ENCODE data around the gene RITA1. TPM values are rescaled to one million over a fixed set of nuclear protein-coding genes. Genes with fewer than 3 reads are reported as not detected.

RITA1 gene
- total and polyA plus RNA-seq, 10 of the 15 experiments (the other 5 are each of a cell fraction or from before 2014, with no cell fraction given), result 2.3 to 39.9 (median 24.8) TPM

DNA sequence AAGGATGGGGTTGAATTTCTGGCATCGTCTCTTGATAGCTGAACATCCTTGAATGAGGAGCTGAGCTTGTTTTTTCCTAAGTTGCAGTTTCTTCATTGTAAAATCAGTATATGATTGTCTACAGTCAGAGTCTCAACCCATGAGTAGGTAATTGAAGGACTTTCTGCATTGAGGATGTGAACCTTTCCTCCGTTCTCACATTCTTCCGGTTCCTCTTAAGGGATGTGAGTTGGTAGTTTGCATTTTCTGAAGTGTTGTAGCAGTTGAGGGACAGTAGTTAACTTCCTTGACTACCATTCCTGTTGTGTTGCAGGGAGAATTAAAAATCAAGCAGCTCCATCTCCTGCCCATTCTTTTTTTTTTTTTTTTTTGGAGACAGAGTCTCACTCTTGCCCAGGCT, 54.9 kb downstream of the RITA1 start:
- no peaks in the 10 kb centered on the region for H3K27me3 ChIP-seq (replicated peaks in 1 of 2; ENCODE audit: control insufficient read depth in 2 of 2, insufficient read depth in 2 of 2, low read length in 1 of 2)
- no peak overlapping the region for H3K9ac ChIP-seq (ENCODE audit: control insufficient read depth, insufficient read depth, low read length)
- no peaks in the 10 kb centered on the region for H3K9me3 ChIP-seq (replicated peaks; ENCODE audit: control insufficient read depth, insufficient read depth, low read length)
- H3K36me3 ChIP-seq (ENCODE audit: control insufficient read depth in 2 of 2, insufficient read depth in 2 of 2, low read length in 1 of 2), result peaks cover 4 to 12% of the 10 kb centered on the region in 2 experiments; a peak in 3 of 4 replicates
- H3K79me2 ChIP-seq (ENCODE audit: control insufficient read depth, insufficient read depth, low read length), result no peaks in the 10 kb centered on the region
- in situ Hi-C loops (cut with MboI) (no loop called here), intact Hi-C loops (cut with micrococcal nuclease; ENCODE audit: unreplicated experiment) (no loop called here)
- H3K4me2 ChIP-seq (ENCODE audit: control insufficient read depth, insufficient read depth), result no peak overlapping the region
- H3K4me3 ChIP-seq, result no peak overlapping the region
- no peak overlapping the region for H2AFZ ChIP-seq (ENCODE audit: control insufficient read depth, low read depth, low read length)
- CTCF ChIA-PET, result interaction anchor here (1.1 kb wide), 1 partner anchor 20 kb away, joined by 3 read pairs; a partner anchor contains a TSS
- TF ChIP-seq SP1 (IDR thresholded peaks at IDR 0.05; ENCODE audit: low read depth, low read length) (no peak), SPI1 (IDR thresholded peaks at IDR 0.05; ENCODE audit: borderline replicate concordance, insufficient read depth, low read depth, low read length) (peak; percentile 33; the same call in 1 of the 2 replicates), IRF4 (IDR thresholded peaks at IDR 0.05; ENCODE audit: low read depth, low read length) (no peak)
- 62% methylated on average over 3 of the region's 3 CpGs for WGBS (ENCODE audit: insufficient coverage, insufficient replicate concordance, low lambda C conversion rate, missing lambda C conversion rate)
- RAD21 ChIA-PET (ENCODE audit: unreplicated experiment), result interaction anchor here (1.5 kb wide), 1 partner anchor 17 kb away, joined by 3 read pairs; no protein-coding TSS in a partner anchor
- SMC1A ChIA-PET (ENCODE audit: uncharacterized antibody, unreplicated experiment), result interaction anchor here (1.0 kb wide), 1 partner anchor 43 kb away, joined by 4 read pairs; no protein-coding TSS in a partner anchor
- FAIRE-seq (no peak), ATAC-seq (peak; percentile 39; the same call in 2 of the 3 replicates), DNase-seq (ENCODE audit: low read depth, low spot score) (no peak)
- no TSS peak for BruUV-seq (replicated peaks)
- POLR2A ChIA-PET, result no interaction called here
- H3K27ac ChIP-seq (ENCODE audit: control insufficient read depth, insufficient read depth), result no peak overlapping the region
- peaks cover 3% of the 10 kb centered on the region; the same call in 1 of the 2 replicates for H3K4me1 ChIP-seq (ENCODE audit: control insufficient read depth, insufficient read depth, low read length)
- no peaks in the 10 kb centered on the region for H4K20me1 ChIP-seq (ENCODE audit: control insufficient read depth, insufficient read depth)

DNA sequence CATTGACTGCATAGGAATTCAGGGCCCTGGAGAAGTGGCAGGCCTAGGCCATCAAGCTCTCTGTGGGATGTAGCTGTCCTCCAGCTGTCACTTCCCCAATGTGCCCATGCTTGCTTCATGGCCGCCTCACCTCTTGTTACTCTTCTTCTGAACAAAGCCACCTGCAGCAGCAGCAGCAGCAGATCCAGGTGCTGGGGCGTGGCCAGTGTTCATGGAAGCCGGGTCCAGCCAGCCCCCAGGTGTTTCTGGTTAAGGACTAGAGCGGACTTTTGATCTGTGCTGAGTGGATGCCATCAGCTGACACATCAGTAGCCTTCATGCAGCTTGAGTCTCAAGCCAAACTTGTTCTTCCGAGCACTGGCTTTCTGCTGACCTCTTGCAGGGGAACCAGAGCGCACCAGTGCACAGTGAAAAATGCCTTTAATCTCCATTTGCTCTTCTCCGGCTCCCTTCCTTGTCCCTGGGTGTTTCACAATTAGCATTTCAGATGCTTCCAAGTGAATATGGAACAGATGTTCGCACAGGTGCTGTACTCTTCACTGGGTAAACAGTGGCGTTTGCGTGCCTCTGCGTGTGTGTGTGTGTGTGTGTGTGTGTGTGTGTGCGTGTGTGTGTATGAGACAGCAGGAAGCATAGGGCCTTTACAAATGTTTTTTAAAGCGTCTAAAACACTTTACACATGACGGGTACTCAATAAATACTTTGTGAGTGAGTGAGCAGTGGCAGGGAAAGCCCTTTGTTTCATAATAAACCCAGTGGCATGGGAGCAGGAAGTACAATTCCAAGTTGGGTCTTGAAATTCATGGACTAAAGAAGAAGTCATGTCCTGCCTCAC, 55.9 kb downstream of the RITA1 start:
- CTCF ChIA-PET, result no interaction called here
- H3K9ac ChIP-seq (ENCODE audit: control insufficient read depth, insufficient read depth, low read length), result no peak overlapping the region
- WGBS (ENCODE audit: insufficient coverage, insufficient replicate concordance, low lambda C conversion rate, missing lambda C conversion rate), result 93% methylated on average over 14 of the region's 14 CpGs
- H3K27me3 ChIP-seq (replicated peaks in 1 of 2; ENCODE audit: control insufficient read depth in 2 of 2, insufficient read depth in 2 of 2, low read length in 1 of 2), result no peaks in the 10 kb centered on the region
- ATAC-seq (no peak), DNase-seq (ENCODE audit: low read depth, low spot score) (no peak), FAIRE-seq (no peak)
- POLR2A ChIA-PET, result no interaction called here
- SMC1A ChIA-PET (ENCODE audit: uncharacterized antibody, unreplicated experiment), result interaction anchor here (1.2 to 1.8 kb wide), 2 partner anchors 14 to 17 kb away, joined by 3 to 4 read pairs; no protein-coding TSS in a partner anchor
- intact Hi-C loops (cut with micrococcal nuclease; ENCODE audit: unreplicated experiment) (no loop called here), in situ Hi-C loops (cut with MboI) (no loop called here)
- TF ChIP-seq, protein P1, sequence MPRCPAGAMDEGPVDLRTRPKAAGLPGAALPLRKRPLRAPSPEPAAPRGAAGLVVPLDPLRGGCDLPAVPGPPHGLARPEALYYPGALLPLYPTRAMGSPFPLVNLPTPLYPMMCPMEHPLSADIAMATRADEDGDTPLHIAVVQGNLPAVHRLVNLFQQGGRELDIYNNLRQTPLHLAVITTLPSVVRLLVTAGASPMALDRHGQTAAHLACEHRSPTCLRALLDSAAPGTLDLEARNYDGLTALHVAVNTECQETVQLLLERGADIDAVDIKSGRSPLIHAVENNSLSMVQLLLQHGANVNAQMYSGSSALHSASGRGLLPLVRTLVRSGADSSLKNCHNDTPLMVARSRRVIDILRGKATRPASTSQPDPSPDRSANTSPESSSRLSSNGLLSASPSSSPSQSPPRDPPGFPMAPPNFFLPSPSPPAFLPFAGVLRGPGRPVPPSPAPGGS (IDR thresholded peaks at IDR 0.05; ENCODE audit: borderline replicate concordance, insufficient read depth, low read depth, low read length, poor library complexity, severe bottlenecking), result peak; percentile 45
- no peak for TF ChIP-seq SMAD1 (IDR thresholded peaks at IDR 0.05; ENCODE audit: low read depth, partially characterized antibody)
- TF ChIP-seq CHD1 (IDR thresholded peaks at IDR 0.05; ENCODE audit: low read depth, low read length), result no peak
- no peaks in the 10 kb centered on the region for H3K9me3 ChIP-seq (replicated peaks; ENCODE audit: control insufficient read depth, insufficient read depth, low read length)
- peaks cover 3% of the 10 kb centered on the region; the same call in 1 of the 2 replicates for H3K4me1 ChIP-seq (ENCODE audit: control insufficient read depth, insufficient read depth, low read length)
- H3K36me3 ChIP-seq (ENCODE audit: control insufficient read depth in 2 of 2, insufficient read depth in 2 of 2, low read length in 1 of 2), result peaks cover 8 to 12% of the 10 kb centered on the region in 2 experiments; a peak in 3 of 4 replicates
- no peak overlapping the region for H2AFZ ChIP-seq (ENCODE audit: control insufficient read depth, low read depth, low read length)
- RAD21 ChIA-PET (ENCODE audit: unreplicated experiment), result no interaction called here
- no peak overlapping the region for H3K4me3 ChIP-seq
- no peaks in the 10 kb centered on the region for H4K20me1 ChIP-seq (ENCODE audit: control insufficient read depth, insufficient read depth)
- H3K79me2 ChIP-seq (ENCODE audit: control insufficient read depth, insufficient read depth, low read length), result no peaks in the 10 kb centered on the region
- H3K27ac ChIP-seq (ENCODE audit: control insufficient read depth, insufficient read depth), result no peak overlapping the region
- no TSS peak for BruUV-seq (replicated peaks)
- H3K4me2 ChIP-seq (ENCODE audit: control insufficient read depth, insufficient read depth), result no peak overlapping the region
